Measurements from ENCODE around the gene PIGO. TPM values are rescaled to one million over a fixed set of nuclear protein-coding genes. Genes with fewer than 3 reads are reported as not detected.
A peak's percentile ranks its signal among the peaks of the same experiment; 100 is the strongest.

The PIGO gene
- total and polyA plus RNA-seq, 2 of the 4 experiments (the other 2 are of a cell fraction): 9.3 to 18.2 TPM

DNA sequence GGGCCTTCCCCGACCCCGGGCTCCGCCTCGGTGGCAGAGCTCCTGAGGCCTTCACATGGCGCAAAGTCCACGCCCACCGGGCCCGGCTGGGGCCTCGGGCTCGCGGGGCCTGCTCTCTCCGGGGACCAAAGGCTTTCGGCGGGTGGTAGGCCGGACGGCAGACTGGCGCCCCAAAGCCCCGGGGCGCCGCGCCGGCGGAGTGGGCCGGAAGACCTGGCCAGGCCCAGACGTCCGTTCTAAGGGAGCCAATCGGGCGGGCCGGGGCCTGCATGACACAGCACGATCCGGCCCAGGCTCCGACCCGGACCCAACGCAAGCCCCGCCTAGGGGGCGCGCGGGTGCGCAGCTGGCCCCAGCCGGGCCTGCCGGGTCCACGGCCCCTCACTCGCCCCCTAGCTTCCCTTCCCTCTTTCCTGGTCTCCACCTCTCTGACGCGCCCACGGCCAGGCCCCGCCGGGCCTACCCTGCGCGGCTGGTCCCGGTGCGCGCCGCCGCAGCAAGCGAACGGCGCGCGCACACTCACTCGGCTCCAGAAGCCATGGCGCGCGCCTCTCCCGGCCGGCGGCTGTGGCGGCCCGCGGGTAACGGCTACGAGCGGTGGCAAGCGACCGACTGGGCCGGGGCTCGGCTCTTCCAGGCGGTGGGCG, 24.5 kb downstream of the PIGO start:
- ChIA-PET POLR2A (ENCODE audit: unreplicated experiment) (interaction anchor here (0.6 to 1.0 kb wide), 6 partner anchors 8 to 151 kb away, joined by 4 to 17 read pairs (median 16); partner anchors contain the start of genes FANCG and STOML2), CTCF (interaction anchor here (1.0 to 1.4 kb wide), 3 partner anchors 21 to 172 kb away, joined by 3 to 4 read pairs (median 3); no protein-coding TSS in a partner anchor)
- Histone ChIP-seq H3K23ac (ENCODE audit: low read depth, low read length) (peak overlapping the region; percentile 90; the same call in 1 of the 2 replicates), H2AK9ac (replicated peaks; ENCODE audit: low read depth, low read length, poor library complexity) (peak overlapping the region; percentile 97), H3K36me3 (ENCODE audit: control insufficient read depth, insufficient read depth, low read length) (peaks cover 14% of the 10 kb centered on the region), H3K27ac (ENCODE audit: insufficient read depth, low read length) (peak overlapping the region; percentile 91), H3K18ac (ENCODE audit: low read depth, low read length) (no peak overlapping the region; the same call in 1 of the 2 replicates), H3K4ac (ENCODE audit: low read depth, low read length) (peak overlapping the region; percentile 86), H2BK20ac (ENCODE audit: low read depth, low read length) (no peak overlapping the region), H4K8ac (ENCODE audit: low read depth in 2 of 2, low read length in 2 of 2) (peak overlapping the region; percentile 43 to 78; a peak in 2 of 4 replicates), H3K9me1 (ENCODE audit: insufficient read depth, low read length) (peaks cover 31% of the 10 kb centered on the region), H3K9ac (ENCODE audit: low read depth, low read length) (peak overlapping the region; percentile 82), H2AK5ac (ENCODE audit: low read depth, low read length) (peak overlapping the region; percentile 90; the same call in 1 of the 2 replicates), H4K20me1 (ENCODE audit: insufficient read depth, low read length) (peaks cover 55% of the 10 kb centered on the region), H3K4me2 (ENCODE audit: low read depth, low read length) (peak overlapping the region; percentile 97), H4K91ac (ENCODE audit: insufficient read depth, low read depth, low read length) (peak overlapping the region; percentile 63), H3K79me1 (ENCODE audit: low read depth in 1 of 2, low read length in 2 of 2) (peaks cover 6 to 61% of the 10 kb centered on the region in 2 experiments; a peak in 3 of 4 replicates), H3K14ac (replicated peaks; ENCODE audit: low read depth, low read length) (peak overlapping the region; percentile 81), H3K27me3 (ENCODE audit: control insufficient read depth, insufficient read depth, low read length) (no peaks in the 10 kb centered on the region), H3K56ac (ENCODE audit: extremely low read depth, insufficient read depth, low read length) (peak overlapping the region; percentile 80; the same call in 1 of the 2 replicates), H2BK15ac (ENCODE audit: low read depth, low read length) (no peak overlapping the region), H4K5ac (ENCODE audit: low read depth, low read length) (peak overlapping the region; percentile 22; the same call in 1 of the 2 replicates), H2BK5ac (ENCODE audit: low read depth, low read length, poor library complexity, severe bottlenecking) (peak overlapping the region; percentile 86), H2AFZ (replicated peaks; ENCODE audit: low read length, poor library complexity) (peak overlapping the region; percentile 91), H3K9me3 (ENCODE audit: control insufficient read depth, insufficient read depth, low read length) (no peaks in the 10 kb centered on the region), H2BK120ac (ENCODE audit: low read depth, low read length) (peak overlapping the region; percentile 44; the same call in 1 of the 2 replicates), H3K4me3 (ENCODE audit: insufficient read depth, low read depth, low read length) (peak overlapping the region; percentile 70), H3K4me1 (ENCODE audit: control insufficient read depth, insufficient read depth, low read length) (peaks cover 12% of the 10 kb centered on the region)
- TF ChIP-seq RFX5 (IDR thresholded peaks at IDR 0.05; ENCODE audit: low read depth, low read length) (peak; percentile 27; the same call in 1 of the 2 replicates), MXI1 (IDR thresholded peaks at IDR 0.05; ENCODE audit: borderline replicate concordance, low read depth, low read length) (peak; percentile 73; the same call in 1 of the 2 replicates), POLR2A (IDR thresholded peaks at IDR 0.05; ENCODE audit: low read depth, low read length) (0 out of 2 replicates have a peak, but pooled peaks have one; percentile 87), NFE2L2 (IDR thresholded peaks at IDR 0.05; ENCODE audit: low read depth, low read length) (peak; percentile 86; the same call in 1 of the 2 replicates), RCOR1 (IDR thresholded peaks at IDR 0.05; ENCODE audit: insufficient replicate concordance, low read length) (no peak), RAD21 (IDR thresholded peaks at IDR 0.05; ENCODE audit: low read length) (no peak), SMC3 (IDR thresholded peaks at IDR 0.05; ENCODE audit: low read depth, low read length) (no peak), CHD1 (IDR thresholded peaks at IDR 0.05; ENCODE audit: low read depth, low read length) (peak; percentile 91; the same call in 1 of the 2 replicates), MAZ (IDR thresholded peaks at IDR 0.05; ENCODE audit: borderline replicate concordance, low read depth, low read length) (peak; percentile 64; the same call in 1 of the 2 replicates)
- TF ChIP-seq, protein P1, sequence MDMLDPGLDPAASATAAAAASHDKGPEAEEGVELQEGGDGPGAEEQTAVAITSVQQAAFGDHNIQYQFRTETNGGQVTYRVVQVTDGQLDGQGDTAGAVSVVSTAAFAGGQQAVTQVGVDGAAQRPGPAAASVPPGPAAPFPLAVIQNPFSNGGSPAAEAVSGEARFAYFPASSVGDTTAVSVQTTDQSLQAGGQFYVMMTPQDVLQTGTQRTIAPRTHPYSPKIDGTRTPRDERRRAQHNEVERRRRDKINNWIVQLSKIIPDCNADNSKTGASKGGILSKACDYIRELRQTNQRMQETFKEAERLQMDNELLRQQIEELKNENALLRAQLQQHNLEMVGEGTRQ (IDR thresholded peaks at IDR 0.05; ENCODE audit: low read depth, low read length): 0 out of 2 replicates have a peak, but pooled peaks have one; percentile 23
- TF ChIP-seq, protein P2, sequence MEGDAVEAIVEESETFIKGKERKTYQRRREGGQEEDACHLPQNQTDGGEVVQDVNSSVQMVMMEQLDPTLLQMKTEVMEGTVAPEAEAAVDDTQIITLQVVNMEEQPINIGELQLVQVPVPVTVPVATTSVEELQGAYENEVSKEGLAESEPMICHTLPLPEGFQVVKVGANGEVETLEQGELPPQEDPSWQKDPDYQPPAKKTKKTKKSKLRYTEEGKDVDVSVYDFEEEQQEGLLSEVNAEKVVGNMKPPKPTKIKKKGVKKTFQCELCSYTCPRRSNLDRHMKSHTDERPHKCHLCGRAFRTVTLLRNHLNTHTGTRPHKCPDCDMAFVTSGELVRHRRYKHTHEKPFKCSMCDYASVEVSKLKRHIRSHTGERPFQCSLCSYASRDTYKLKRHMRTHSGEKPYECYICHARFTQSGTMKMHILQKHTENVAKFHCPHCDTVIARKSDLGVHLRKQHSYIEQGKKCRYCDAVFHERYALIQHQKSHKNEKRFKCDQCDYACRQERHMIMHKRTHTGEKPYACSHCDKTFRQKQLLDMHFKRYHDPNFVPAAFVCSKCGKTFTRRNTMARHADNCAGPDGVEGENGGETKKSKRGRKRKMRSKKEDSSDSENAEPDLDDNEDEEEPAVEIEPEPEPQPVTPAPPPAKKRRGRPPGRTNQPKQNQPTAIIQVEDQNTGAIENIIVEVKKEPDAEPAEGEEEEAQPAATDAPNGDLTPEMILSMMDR (conservative IDR thresholded peaks at IDR 0.05; ENCODE audit: low read depth, low read length): peak; percentile 51
- TF ChIP-seq, protein P3, sequence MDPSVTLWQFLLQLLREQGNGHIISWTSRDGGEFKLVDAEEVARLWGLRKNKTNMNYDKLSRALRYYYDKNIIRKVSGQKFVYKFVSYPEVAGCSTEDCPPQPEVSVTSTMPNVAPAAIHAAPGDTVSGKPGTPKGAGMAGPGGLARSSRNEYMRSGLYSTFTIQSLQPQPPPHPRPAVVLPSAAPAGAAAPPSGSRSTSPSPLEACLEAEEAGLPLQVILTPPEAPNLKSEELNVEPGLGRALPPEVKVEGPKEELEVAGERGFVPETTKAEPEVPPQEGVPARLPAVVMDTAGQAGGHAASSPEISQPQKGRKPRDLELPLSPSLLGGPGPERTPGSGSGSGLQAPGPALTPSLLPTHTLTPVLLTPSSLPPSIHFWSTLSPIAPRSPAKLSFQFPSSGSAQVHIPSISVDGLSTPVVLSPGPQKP (IDR thresholded peaks at IDR 0.05; ENCODE audit: borderline replicate concordance, low read depth, low read length): no peak
- ATAC-seq (ENCODE audit: low read depth) (peak; percentile 75), DNase-seq (peak; percentile 84)
- 0% methylated on average over 24 of the region's 79 CpGs; no CpG with 5 or more reads in 1 of the 2 experiments for WGBS, 2 experiments (ENCODE audit: extremely low coverage in 2 of 2, insufficient read length in 1 of 2)
- dilution Hi-C loops (cut with HindIII; ENCODE audit: low sequenced_read_pairs, unreplicated experiment) (no loop called here), intact Hi-C loops (cut with micrococcal nuclease) (loop anchor here (2.0 to 10.0 kb wide), 3 partner anchors 77 to 307 kb away; partner anchors contain the start of gene DNAJB5), in situ Hi-C loops (cut with MboI; ENCODE audit: low sequenced_read_pairs) (no loop called here)
- BruUV-seq (replicated peaks): no TSS peak
